Osteocyte (in vitro differentiated cells): ENCODE measurements around the gene UMOD. TPM values are rescaled to one million over a fixed set of nuclear protein-coding genes. Genes with fewer than 3 reads are reported as not detected.

ENCODE experiments used
- DNase-seq: peaks from one replicate; pipeline ENCODE4 v3.0.0; 2021; ENCODE audit warnings: mixed read lengths; ENCODE audit not compliant: unreplicated experiment; ENCODE audit errors: extremely low spot score
- H3K27ac Mint-ChIP-seq: one replicate; pipeline ENCODE4 v1.8.0; 2021; ENCODE audit warnings: mild to moderate bottlenecking, mixed read lengths; ENCODE audit not compliant: unreplicated experiment
- H3K27me3 Mint-ChIP-seq: one replicate; pipeline ENCODE4 v1.8.0; 2021; ENCODE audit warnings: mixed read lengths; ENCODE audit not compliant: unreplicated experiment
- H3K36me3 Mint-ChIP-seq: one replicate; pipeline ENCODE4 v1.8.0; 2021; ENCODE audit warnings: mixed read lengths; ENCODE audit not compliant: unreplicated experiment
- H3K4me1 Mint-ChIP-seq: one replicate; pipeline ENCODE4 v1.8.0; 2021; ENCODE audit warnings: mixed read lengths; ENCODE audit not compliant: unreplicated experiment
- H3K4me3 Mint-ChIP-seq: one replicate; pipeline ENCODE4 v1.8.0; 2021; ENCODE audit warnings: mild to moderate bottlenecking, moderate library complexity, mixed read lengths; ENCODE audit not compliant: unreplicated experiment
- H3K9me3 Mint-ChIP-seq: one replicate; pipeline ENCODE4 v1.8.0; 2021; ENCODE audit warnings: mixed read lengths; ENCODE audit not compliant: unreplicated experiment
- CTCF ChIP-seq: fragments of 200-600 bp; sonication (generic); IDR thresholded peaks from 2 replicates; pipeline ENCODE4 v1.5.0; 2021; ENCODE audit warnings: antibody characterized with exemption, mild to moderate bottlenecking, moderate library complexity
- total RNA-seq: library from RNA; stranded (reverse); gene quantifications from 2 replicates; pipeline ENCODE4 v1.2.1, GENCODE V29; 2021

Gene UMOD
- total RNA-seq, 1 donor from 2014 or later: not detected

GRCh38 chr16:20331635-20332034 is 20.9 kb downstream of the UMOD start:
- peaks cover 10% of the 10 kb centered on the region for H3K9me3 Mint-ChIP-seq
- H3K27ac Mint-ChIP-seq: no peak overlapping the region
- H3K4me1 Mint-ChIP-seq: no peaks in the 10 kb centered on the region
- H3K27me3 Mint-ChIP-seq: no peaks in the 10 kb centered on the region
- no peak for DNase-seq
- TF ChIP-seq CTCF: no peak
- H3K4me3 Mint-ChIP-seq: no peak overlapping the region
- H3K36me3 Mint-ChIP-seq: no peaks in the 10 kb centered on the region

- H3K27me3 Mint-ChIP-seq: no peaks in the 10 kb centered on the region
- peaks cover 10% of the 10 kb centered on the region for H3K9me3 Mint-ChIP-seq
- H3K4me3 Mint-ChIP-seq: no peak overlapping the region
- no peak overlapping the region for H3K27ac Mint-ChIP-seq
- no peaks in the 10 kb centered on the region for H3K36me3 Mint-ChIP-seq
- H3K4me1 Mint-ChIP-seq: no peaks in the 10 kb centered on the region
- DNase-seq: no peak
- no peak for TF ChIP-seq CTCF
Observed at GRCh38 chr16:20329392-20330138, 22.9 kb downstream of the UMOD start.

GRCh38 chr16:20327444-20328041 is 25.0 kb downstream of the UMOD start, which contains the start of gene GP2:
Gene GP2, minus strand, starts transcription at chr16:20327513. Its CDS starts 1,082 bp downstream, at chr16:20326431.
- no peaks in the 10 kb centered on the region for H3K27me3 Mint-ChIP-seq
- no peak for DNase-seq
- H3K4me1 Mint-ChIP-seq: no peaks in the 10 kb centered on the region
- H3K9me3 Mint-ChIP-seq: peaks cover 10% of the 10 kb centered on the region
- no peaks in the 10 kb centered on the region for H3K36me3 Mint-ChIP-seq
- no peak within 1 kb of the TSS for H3K27ac Mint-ChIP-seq
- no peak within 1 kb of the TSS for H3K4me3 Mint-ChIP-seq
- no peak for TF ChIP-seq CTCF

GRCh38 chr16:20326321-20326720 is 26.2 kb downstream of the UMOD start:
- no peak overlapping the region for H3K4me3 Mint-ChIP-seq
- peaks cover 10% of the 10 kb centered on the region for H3K9me3 Mint-ChIP-seq
- no peaks in the 10 kb centered on the region for H3K27me3 Mint-ChIP-seq
- TF ChIP-seq CTCF: no peak
- no peaks in the 10 kb centered on the region for H3K36me3 Mint-ChIP-seq
- no peak for DNase-seq
- no peak overlapping the region for H3K27ac Mint-ChIP-seq
- no peaks in the 10 kb centered on the region for H3K4me1 Mint-ChIP-seq

- H3K4me1 Mint-ChIP-seq: no peaks in the 10 kb centered on the region
- no peak overlapping the region for H3K4me3 Mint-ChIP-seq
- DNase-seq: no peak
- no peak for TF ChIP-seq CTCF
- H3K36me3 Mint-ChIP-seq: no peaks in the 10 kb centered on the region
- H3K27ac Mint-ChIP-seq: no peak overlapping the region
- H3K27me3 Mint-ChIP-seq: no peaks in the 10 kb centered on the region
- H3K9me3 Mint-ChIP-seq: peaks cover 10% of the 10 kb centered on the region
Observed at GRCh38 chr16:20325005-20325404, 27.5 kb downstream of the UMOD start.
